Adipose tissue (tissue), 3 donors: ENCODE results near the gene ENC1. TPM values are rescaled to one million over a fixed set of nuclear protein-coding genes. Genes with fewer than 3 reads are reported as not detected.

ENCODE experiments used
- H3K27ac ChIP-seq: one replicate; pipeline ENCODE4 v1.5.1; 2013; ENCODE audit warnings: low read depth, low read length
- WGBS, 3 donors: extraction: QIAGEN DNeasy Blood & Tissue Kit; methylation state at CpG; one replicate each; pipeline ENCODE4 v1.1.7; 2013; 5-methylcytosine and 5-hydroxymethylcytosine counted together
- polyA plus RNA-seq, 3 donors: library from polyadenylated mRNA; stranded (reverse); fragments of 200-250 nt; gene quantifications; one replicate each; pipeline ENCODE4 v1.2.3, GENCODE V29; 2013
- donor health status: healthy with polysubstance abuse.
- donor health status: Bipolar disorder and iron deficiency.
- donor health status: healthy.

Gene ENC1
- polyA plus RNA-seq, 3 donors, result 4.4 to 11.1 (median 5.4) TPM

GRCh38 chr5:74660873-74661272 is 20.3 kb upstream of the ENC1 start:
- WGBS, 3 donors, result 83 to 94% (median 89%) methylated on average over 5 of the region's 5 CpGs
- no peak overlapping the region for H3K27ac ChIP-seq

- WGBS, 3 donors, result 63 to 93% (median 78%) methylated on average over 1 of the region's 1 CpG
- H3K27ac ChIP-seq, result no peak overlapping the region
Observed at GRCh38 chr5:74660140-74660539, 19.6 kb upstream of the ENC1 start.

DNA sequence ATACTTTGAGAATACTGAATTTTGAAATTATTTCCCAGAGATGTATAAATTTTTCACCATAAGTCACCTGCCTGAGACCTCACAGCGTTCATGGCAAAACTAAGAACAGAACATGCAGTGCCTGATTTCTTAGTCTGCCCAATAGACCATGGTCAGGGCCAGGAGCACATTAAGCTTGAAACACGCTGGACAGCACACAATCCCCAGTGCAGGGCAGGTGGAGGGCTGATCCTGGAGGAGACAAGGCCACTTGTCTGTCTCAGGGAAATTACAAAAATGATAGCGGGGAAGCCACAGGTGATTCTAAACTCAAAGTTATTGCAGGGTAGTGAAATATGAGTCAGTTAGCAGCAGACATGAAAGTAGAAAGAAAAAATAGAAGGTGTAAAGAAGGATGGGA is 18.6 kb upstream of the ENC1 start:
- no peak overlapping the region for H3K27ac ChIP-seq
- WGBS, 3 donors, result 70 to 96% (median 89%) methylated on average over 3 of the region's 3 CpGs

GRCh38 chr5:74657165-74657564 is 16.6 kb upstream of the ENC1 start:
- WGBS, 3 donors, result 67 to 81% (median 76%) methylated on average over 2 of the region's 2 CpGs
- H3K27ac ChIP-seq, result no peak overlapping the region

DNA sequence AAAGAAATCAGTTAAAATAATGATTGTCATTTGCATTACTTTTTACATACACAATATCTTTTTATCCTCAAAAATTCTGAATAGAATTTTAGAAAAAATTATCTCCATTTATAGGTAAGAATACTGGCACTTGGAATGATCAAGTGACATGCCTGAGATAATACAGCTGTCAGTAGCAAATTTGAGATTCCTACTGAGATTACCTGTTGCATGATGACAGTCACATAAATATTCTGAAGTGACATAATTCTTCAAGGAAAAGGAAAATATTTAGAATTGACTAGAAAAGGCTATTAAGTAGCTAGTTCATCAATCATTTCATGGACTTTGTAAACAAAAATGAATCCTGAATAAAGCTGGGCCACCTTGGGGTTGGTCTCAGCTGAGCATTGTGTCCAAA is 15.2 kb upstream of the ENC1 start:
- no peak overlapping the region for H3K27ac ChIP-seq

GRCh38 chr5:74655206-74655605 is 14.7 kb upstream of the ENC1 start:
- no peak overlapping the region for H3K27ac ChIP-seq
- WGBS, 3 donors, result 83 to 88% (median 85%) methylated on average over 6 of the region's 6 CpGs

DNA sequence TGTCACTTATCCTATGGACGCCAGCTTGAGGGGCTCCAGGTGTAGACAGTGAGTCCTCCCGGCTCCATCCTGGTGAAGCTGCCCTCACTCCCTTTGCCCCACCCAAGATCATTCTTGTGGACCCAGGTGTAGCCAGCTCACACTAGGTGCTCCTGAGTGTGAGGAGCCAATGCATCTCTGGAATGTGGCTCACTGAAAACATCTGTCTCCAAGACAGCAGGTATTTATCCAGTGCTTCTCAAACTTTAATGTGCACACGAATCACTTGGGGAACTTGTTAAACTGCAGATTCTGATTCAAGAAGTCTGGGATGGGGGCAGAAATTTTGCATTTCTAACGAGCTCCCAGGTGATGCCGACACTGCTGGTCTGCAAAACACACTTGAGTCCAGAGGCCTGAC is 13.5 kb upstream of the ENC1 start:
- WGBS, 3 donors, result 79 to 88% (median 84%) methylated on average over 5 of the region's 5 CpGs
- no peak overlapping the region for H3K27ac ChIP-seq

GRCh38 chr5:74652576-74652975 is 12.0 kb upstream of the ENC1 start:
- WGBS, 3 donors, result 87 to 95% (median 88%) methylated on average over 3 of the region's 3 CpGs
- H3K27ac ChIP-seq, result no peak overlapping the region

- no peak overlapping the region for H3K27ac ChIP-seq
- WGBS, 3 donors, result 38 to 86% (median 82%) methylated on average over 3 of the region's 3 CpGs
Observed at GRCh38 chr5:74651710-74652109, 11.2 kb upstream of the ENC1 start.

GRCh38 chr5:74649421-74649973 is 9.0 kb upstream of the ENC1 start:
- H3K27ac ChIP-seq, result no peak overlapping the region

GRCh38 chr5:74648835-74649293 is 8.3 kb upstream of the ENC1 start:
- H3K27ac ChIP-seq, result no peak overlapping the region
- 6 to 19% (median 15%) methylated on average over 6 of the region's 6 CpGs for WGBS, 3 donors

More at GRCh38 chr5:74649421-74649973, 9.0 kb upstream of the ENC1 start:
- 17 to 44% (median 29%) methylated on average over 1 of the region's 1 CpG for WGBS, 3 donors

GRCh38 chr5:74647096-74647495 is 6.6 kb upstream of the ENC1 start:
- WGBS, 3 donors, result 60 to 86% (median 81%) methylated on average over 1 of the region's 1 CpG
- H3K27ac ChIP-seq, result no peak overlapping the region

DNA sequence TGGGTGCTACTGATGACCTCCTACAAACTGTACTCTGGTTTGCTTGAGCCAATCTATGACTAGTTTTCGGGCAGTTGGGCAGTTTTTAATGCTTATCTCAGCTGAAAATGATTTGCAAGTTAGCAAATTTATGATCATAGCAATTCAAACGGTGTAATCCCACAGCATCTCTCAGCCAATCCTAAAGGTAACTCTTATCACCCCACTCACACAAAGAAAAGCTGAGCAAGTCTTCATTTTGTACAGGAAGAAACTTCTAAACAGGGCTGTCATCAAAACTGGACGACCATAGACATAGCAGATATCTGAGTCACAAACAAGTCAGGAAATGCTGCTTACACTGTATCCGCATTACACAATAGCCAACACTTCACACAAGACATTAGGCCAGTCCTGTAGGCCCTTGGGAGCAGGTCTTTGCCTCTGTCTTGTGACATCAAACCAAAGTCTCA is 2.6 kb upstream of the ENC1 start:
- WGBS, 3 donors, result 30 to 69% (median 33%) methylated on average over 4 of the region's 4 CpGs
- no peak overlapping the region for H3K27ac ChIP-seq

DNA sequence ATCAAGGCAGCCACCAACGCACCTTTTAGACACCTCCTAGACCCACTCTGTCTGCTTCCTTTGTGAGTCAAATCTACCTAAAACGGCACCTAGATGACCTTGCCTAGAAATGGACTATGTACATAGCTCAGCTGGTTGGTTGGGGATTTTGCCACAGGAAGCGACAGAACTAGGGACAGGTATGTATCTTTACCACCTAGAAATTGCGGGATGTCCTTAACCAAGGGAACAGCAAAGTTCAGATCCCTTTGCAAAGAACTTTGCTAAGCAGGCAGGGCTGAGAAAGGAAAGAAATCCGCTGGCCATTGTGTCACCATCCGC is 2.0 kb upstream of the ENC1 start:
- 56 to 71% (median 59%) methylated on average over 6 of the region's 6 CpGs for WGBS, 3 donors
- H3K27ac ChIP-seq, result no peak overlapping the region

DNA sequence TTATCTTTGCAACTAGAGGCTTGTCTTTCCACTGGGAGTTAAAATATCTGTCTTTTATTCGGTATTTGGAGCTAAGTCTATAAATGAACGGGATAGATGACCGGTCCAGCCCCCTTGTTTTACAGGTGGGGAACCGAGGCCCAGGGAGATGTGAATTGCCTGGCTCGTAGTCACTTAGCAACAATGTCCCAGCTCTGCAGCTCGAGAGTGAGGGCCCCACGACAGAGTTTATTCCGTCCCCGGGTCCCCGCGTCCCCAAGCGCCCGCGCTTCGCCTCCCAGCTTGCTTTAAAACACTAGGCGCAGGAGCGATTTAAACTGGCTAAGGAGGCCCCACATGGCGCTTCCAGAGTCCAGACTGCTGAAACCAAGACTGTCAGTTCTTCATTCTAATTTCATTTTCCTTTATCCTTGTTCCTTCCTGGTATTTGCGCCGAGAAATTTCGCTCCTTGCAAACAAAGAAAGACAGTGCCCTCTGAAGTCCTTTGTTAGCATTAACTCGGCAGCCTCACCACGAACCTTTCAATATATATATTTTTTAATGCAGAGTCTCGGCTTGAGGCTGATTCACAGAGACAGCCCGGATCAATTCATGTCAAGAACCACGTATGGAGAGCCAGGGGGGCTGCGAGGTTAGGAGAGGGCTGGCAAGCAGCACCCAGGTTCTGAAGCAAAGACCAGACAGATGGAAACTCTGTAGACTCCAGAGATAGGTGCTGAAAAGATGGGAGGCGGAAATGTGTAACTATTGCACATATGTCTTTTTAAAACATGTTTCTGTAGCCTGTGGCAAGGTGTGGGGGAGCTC is 1.4 kb upstream of the ENC1 start:
- H3K27ac ChIP-seq, result no peak overlapping the region
- WGBS, 3 donors, result 3 to 4% (median 4%) methylated on average over 28 of the region's 28 CpGs

GRCh38 chr5:74640954-74641734 is 616 bp upstream of the ENC1 start:
- H3K27ac ChIP-seq, result no peak overlapping the region
- 0 to 1% (median 0%) methylated on average over 47 of the region's 47 CpGs for WGBS, 3 donors

GRCh38 chr5:74639807-74640449 is 600 bp downstream of the ENC1 start:
- 0 to 1% (median 0%) methylated on average over 56 to 57 of the region's 57 CpGs for WGBS, 3 donors
- peak overlapping the region; percentile 81 for H3K27ac ChIP-seq

DNA sequence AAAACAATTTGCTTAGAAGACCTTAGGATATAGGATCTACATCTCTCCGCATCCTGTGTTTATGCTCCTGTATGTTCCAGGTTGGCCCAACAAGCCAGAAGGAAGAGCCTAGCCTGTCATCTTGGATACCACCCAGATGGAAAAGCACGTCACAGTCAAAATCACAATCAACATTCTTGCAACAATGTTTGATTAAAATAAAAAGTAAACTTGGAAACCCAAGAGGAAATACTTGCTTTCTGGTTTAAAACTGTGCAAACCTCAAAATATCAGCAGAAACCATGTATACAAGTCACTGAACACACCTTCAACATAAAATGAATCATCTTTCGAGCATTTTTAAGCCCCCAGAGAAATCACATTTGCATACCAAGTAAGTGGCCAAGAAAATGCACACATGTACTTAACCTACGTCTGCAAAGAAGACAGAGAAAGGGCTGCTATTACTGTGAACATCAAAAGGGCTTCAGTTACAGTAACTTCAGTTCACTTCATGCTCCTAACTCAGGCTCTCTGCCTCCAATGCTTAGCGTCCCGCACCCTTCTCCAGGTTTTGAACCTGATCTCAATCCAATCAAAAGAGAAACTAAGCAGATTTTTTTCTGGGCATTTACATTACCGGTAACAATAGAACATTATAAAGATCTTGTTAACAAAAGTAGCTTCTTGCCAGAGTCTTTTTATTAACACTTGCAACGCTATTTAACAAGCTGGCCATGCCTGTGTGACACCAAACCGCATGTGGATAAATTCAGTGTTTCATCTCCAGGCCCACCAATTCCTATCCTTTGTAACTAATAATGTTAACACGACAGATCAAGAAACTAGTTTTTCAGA is 1.3 kb downstream of the ENC1 start:
- peak overlapping the region; percentile 81 for H3K27ac ChIP-seq
- 14 to 24% (median 15%) methylated on average over 10 of the region's 10 CpGs for WGBS, 3 donors
